Endothelial cell of umbilical vein (primary cell): ENCODE data around the gene ACBD6.

Experiments used
- CTCF ChIP-seq, 2 donors: IDR thresholded peaks; 1 replicate in 1 of 2; 2 replicates in 1 of 2; pipeline ENCODE4 v1.5.1; 2011; ENCODE audit warnings: low read length in 2 of 2, mild to moderate bottlenecking in 2 of 2, moderate library complexity in 2 of 2, control low read depth in 1 of 2, inconsistent platforms in 1 of 2, low read depth in 1 of 2; ENCODE audit not compliant: insufficient read depth in 1 of 2; ENCODE audit errors: extremely low read depth in 1 of 2
- EZH2 ChIP-seq: IDR thresholded peaks from 2 replicates; pipeline ENCODE4 v1.6.1; 2012; ENCODE audit warnings: borderline replicate concordance, low read depth, mild to moderate bottlenecking, moderate library complexity, low read length, inconsistent platforms; ENCODE audit not compliant: severe bottlenecking
- GATA2 ChIP-seq: IDR thresholded peaks from 2 replicates; pipeline ENCODE4 v1.7.0; 2011; ENCODE audit warnings: low read depth, mild to moderate bottlenecking, moderate library complexity, mixed read lengths, low read length; ENCODE audit not compliant: insufficient read length, insufficient read depth
- MAX ChIP-seq: IDR thresholded peaks from 2 replicates; pipeline ENCODE4 v1.6.1; 2011; ENCODE audit not compliant: insufficient read depth, insufficient read length
- MYC ChIP-seq: IDR thresholded peaks from one replicate; pipeline ENCODE4 v1.6.1; 2011; ENCODE audit warnings: mild to moderate bottlenecking, low read depth, low read length
- POLR2AphosphoS5 ChIP-seq: IDR thresholded peaks from 2 replicates; pipeline ENCODE4 v1.6.1; 2012; ENCODE audit warnings: low read depth, mild to moderate bottlenecking, control low read depth, low read length, moderate library complexity; ENCODE audit not compliant: insufficient read depth

- TF ChIP-seq MYC (no peak), CTCF (IDR thresholded peaks at IDR 0.05; ENCODE audit: extremely low read depth in 1 of 2, insufficient read depth in 1 of 2, low read depth in 1 of 2, low read length in 2 of 2) (no peak), EZH2 (no peak), GATA2 (no peak), MAX (no peak), POLR2AphosphoS5 (no peak)
These were observed 46.4 kb upstream of the ACBD6 start for GRCh38 chr1:180548686-180549317.
